GM12878 (cell line): Measurements from ENCODE around the gene AGAP1. TPM values are rescaled to one million over a fixed set of nuclear protein-coding genes. Genes with fewer than 3 reads are reported as not detected.

Source experiments
- ATAC-seq: fragments of 200-7000 bp; cut with Tn5 transposase; 3 replicates; pipeline ENCODE4 v1.9.1; 2020; ENCODE audit warnings: mild to moderate bottlenecking, moderate library complexity
- BruUV-seq: library from RNA; stranded (reverse); fragments of 400-500 nt; replicated peaks from 2 replicates; lab custom pipeline; 2021; lab: Mats Ljungman, UMichigan
- CTCF ChIA-PET: fragments of 300-600 bp; sonication (Branson Sonifier 250); formaldehyde crosslinking; extraction: SDS; loops from one replicate; lab custom pipeline; 2021; ENCODE audit warnings: inconsistent platforms; lab: Yijun Ruan, JAX
- POLR2A ChIA-PET: fragments of 350-600 bp; formaldehyde crosslinking; extraction: SDS; loops from one replicate; lab custom pipeline; 2021; ENCODE audit warnings: inconsistent platforms; lab: Charles Lee
- RAD21 ChIA-PET: fragments of 300-600 bp; sonication (Branson Sonifier 250); formaldehyde crosslinking; loops from one replicate; lab custom pipeline; 2023; ENCODE audit warnings: antibody characterized with exemption; ENCODE audit not compliant: unreplicated experiment; lab: Charles Lee
- SMC1A ChIA-PET: fragments of 300-600 bp; sonication (Branson Sonifier 250); formaldehyde crosslinking; loops from one replicate; lab custom pipeline; 2023; ENCODE audit not compliant: unreplicated experiment, uncharacterized antibody; lab: Charles Lee
- DNase-seq: peaks from one replicate; pipeline ENCODE4 v3.0.0-alpha.2; 2011; ENCODE audit warnings: low read depth, low spot score
- FAIRE-seq: peaks from 3 replicates; lab custom pipeline; 2011; peaks lifted over from hg19 to GRCh38; lab: Jason Lieb, UNC
- H2AFZ ChIP-seq: 2 replicates; pipeline ENCODE4 v1.6.0; 2011; ENCODE audit warnings: low read depth, low read length, control low read depth; ENCODE audit not compliant: control insufficient read depth
- H3K27ac ChIP-seq: 2 replicates; pipeline ENCODE4 v1.5.1; 2011; ENCODE audit warnings: control low read depth; ENCODE audit not compliant: control insufficient read depth, insufficient read depth
- H3K27me3 ChIP-seq, 2 experiments: replicated peaks in 1 of 2; 2 replicates each; pipeline versions ENCODE4 v1.6.0 to v1.6.1; 2011; ENCODE audit warnings: low read length in 1 of 2; ENCODE audit not compliant: control insufficient read depth in 2 of 2, insufficient read depth in 2 of 2
- H3K36me3 ChIP-seq, 2 experiments: 2 replicates each; pipeline ENCODE4 v1.5.1; 2011; ENCODE audit warnings: low read length in 1 of 2; ENCODE audit not compliant: control insufficient read depth in 2 of 2, insufficient read depth in 2 of 2
- H3K4me1 ChIP-seq: 2 replicates; pipeline ENCODE4 v1.6.1; 2011; ENCODE audit warnings: mild to moderate bottlenecking, low read length, moderate library complexity, mixed read lengths; ENCODE audit not compliant: control insufficient read depth, insufficient read depth
- H3K4me2 ChIP-seq: 2 replicates; pipeline ENCODE4 v1.6.0; 2011; ENCODE audit warnings: control low read depth; ENCODE audit not compliant: control insufficient read depth, insufficient read depth
- H3K4me3 ChIP-seq: fragments of 200-600 bp; sonication (generic); 2 replicates; pipeline ENCODE4 v1.5.1; 2016
- H3K79me2 ChIP-seq: 2 replicates; pipeline ENCODE4 v1.6.0; 2011; ENCODE audit warnings: low read length; ENCODE audit not compliant: control insufficient read depth, insufficient read depth
- H3K9ac ChIP-seq: 2 replicates; pipeline ENCODE4 v1.8.0; 2011; ENCODE audit warnings: low read length, control low read depth, mixed read lengths; ENCODE audit not compliant: control insufficient read depth, insufficient read depth
- H3K9me3 ChIP-seq: replicated peaks from 3 replicates; pipeline ENCODE4 v1.5.1; 2011; ENCODE audit warnings: mild to moderate bottlenecking, low read length; ENCODE audit not compliant: control insufficient read depth, insufficient read depth
- H4K20me1 ChIP-seq: 2 replicates; pipeline ENCODE4 v1.6.0; 2011; ENCODE audit not compliant: control insufficient read depth, insufficient read depth
- BCL11A ChIP-seq: IDR thresholded peaks from 2 replicates; pipeline ENCODE4 v1.6.1; 2011; ENCODE audit warnings: low read depth, low read length
- CHD1 ChIP-seq: IDR thresholded peaks from 2 replicates; pipeline ENCODE4 v1.6.1; 2012; ENCODE audit warnings: low read depth, low read length, improper control_type of control experiment
- EED ChIP-seq: sonication (generic); IDR thresholded peaks from 2 replicates; pipeline ENCODE4 v1.6.1; 2016; ENCODE audit warnings: antibody characterized with exemption, low read depth
- EP300 ChIP-seq, 2 experiments: fragments of 150-350 bp in 1 of 2; IDR thresholded peaks; 2 replicates each; pipeline ENCODE4 v1.6.1; 2011 to 2012; ENCODE audit warnings: low read depth in 2 of 2, low read length in 2 of 2, borderline replicate concordance in 1 of 2, improper control_type of control experiment in 1 of 2, inconsistent platforms in 1 of 2; ENCODE audit not compliant: control insufficient read depth in 1 of 2
- GABPA ChIP-seq: IDR thresholded peaks from 2 replicates; pipeline ENCODE4 v1.6.1; 2014; ENCODE audit warnings: antibody characterized with exemption, low read depth, mild to moderate bottlenecking, inconsistent platforms
- LARP7 ChIP-seq: fragments of 450-650 bp; IDR thresholded peaks from 2 replicates; pipeline ENCODE4 v1.6.1; 2017; ENCODE audit warnings: mild to moderate bottlenecking
- NR2C2 ChIP-seq: IDR thresholded peaks from 2 replicates; pipeline ENCODE4 v1.6.1; 2011; ENCODE audit warnings: borderline replicate concordance, low read depth; ENCODE audit not compliant: control insufficient read depth, insufficient read length
- NRF1 ChIP-seq: conservative IDR thresholded peaks from 2 replicates; pipeline ENCODE4 v1.6.1; 2011; ENCODE audit warnings: mild to moderate bottlenecking, low read depth, low read length, improper control_type of control experiment
- RBBP5 ChIP-seq: fragments of 200-600 bp; sonication (generic); conservative IDR thresholded peaks from 2 replicates; pipeline ENCODE4 v1.6.1; 2016
- SMAD1 ChIP-seq: fragments of 450-650 bp; IDR thresholded peaks from 2 replicates; pipeline ENCODE4 v1.6.1; 2018; ENCODE audit warnings: mild to moderate bottlenecking, low read depth; ENCODE audit not compliant: partially characterized antibody
- SP1 ChIP-seq: IDR thresholded peaks from one replicate; pipeline ENCODE4 v1.6.1; 2011; ENCODE audit warnings: low read depth, low read length
- SUPT20H ChIP-seq: IDR thresholded peaks from 2 replicates; pipeline ENCODE4 v1.6.1; 2011; ENCODE audit warnings: low read depth, mild to moderate bottlenecking, low read length, moderate library complexity, borderline replicate concordance; ENCODE audit not compliant: control insufficient read depth
- TAF1 ChIP-seq: IDR thresholded peaks from 2 replicates; pipeline ENCODE4 v1.6.1; 2011; ENCODE audit warnings: mild to moderate bottlenecking, low read depth, low read length, borderline replicate concordance
- WGBS: methylation state at CpG from one replicate; pipeline ENCODE4 v1.1.6; 2016; ENCODE audit warnings: low lambda C conversion rate; ENCODE audit not compliant: insufficient replicate concordance, insufficient coverage; ENCODE audit errors: missing lambda C conversion rate; 5-methylcytosine and 5-hydroxymethylcytosine counted together
- in situ Hi-C: fragments of 300-500 bp; cut with MboI; formaldehyde crosslinking; loops from 9 replicates; pipeline ENCODE4 v1.14.3; 2018; ENCODE audit warnings: mixed read lengths
- intact Hi-C: fragments of 100-400 bp; cut with micrococcal nuclease; formaldehyde crosslinking; loops from one replicate; pipeline ENCODE4 v1.14.2; 2022; ENCODE audit not compliant: unreplicated experiment
- polyA plus RNA-seq, 11 experiments: library from polyadenylated mRNA; depleted of rRNA in 4 of 11; unstranded in 6 of 11; stranded (reverse) in 5 of 11; fragments of >200 nt; fragmentation: Nextera tagmentation in 4 of 11; fragmentation: Illumina TruSeq in 1 of 11; extraction: Ambion mirVana in 4 of 11; extraction: Trizol in 1 of 11; gene quantifications; 1 replicate in 1 of 11; 2 replicates in 10 of 11; pipeline versions ENCODE4 v1.2.1 to v1.2.3, GENCODE V29; 2011 to 2016; ENCODE audit warnings: inconsistent platforms in 2 of 11, missing spikeins in 2 of 11, low read depth in 1 of 11
- total RNA-seq, 4 experiments: library from RNA; depleted of rRNA in 3 of 4; stranded (reverse); fragments of >200 nt in 3 of 4; fragmentation: Illumina TruSeq in 1 of 4; extraction: Trizol in 1 of 4; gene quantifications; 2 replicates each; pipeline versions ENCODE4 v1.2.1 to v1.2.3, GENCODE V29; 2013 to 2021
- TF ChIP-seq, protein P1 (sequence below): fragments of 450-650 bp; IDR thresholded peaks from 2 replicates; pipeline ENCODE4 v1.6.1; 2017; ENCODE audit warnings: mild to moderate bottlenecking, low read depth, inconsistent platforms; ENCODE audit not compliant: poor library complexity, severe bottlenecking
- TF ChIP-seq, protein P2 (sequence below): fragments of 150-350 bp; IDR thresholded peaks from 2 replicates; pipeline ENCODE4 v1.6.1; 2014; ENCODE audit warnings: mild to moderate bottlenecking, low read depth, low read length

The AGAP1 gene
- total and polyA plus RNA-seq, 10 of the 15 experiments (the other 5 are each of a cell fraction or from before 2014, with no cell fraction given), result 0.05 to 0.15 (median 0.06) TPM; not detected in 7

DNA sequence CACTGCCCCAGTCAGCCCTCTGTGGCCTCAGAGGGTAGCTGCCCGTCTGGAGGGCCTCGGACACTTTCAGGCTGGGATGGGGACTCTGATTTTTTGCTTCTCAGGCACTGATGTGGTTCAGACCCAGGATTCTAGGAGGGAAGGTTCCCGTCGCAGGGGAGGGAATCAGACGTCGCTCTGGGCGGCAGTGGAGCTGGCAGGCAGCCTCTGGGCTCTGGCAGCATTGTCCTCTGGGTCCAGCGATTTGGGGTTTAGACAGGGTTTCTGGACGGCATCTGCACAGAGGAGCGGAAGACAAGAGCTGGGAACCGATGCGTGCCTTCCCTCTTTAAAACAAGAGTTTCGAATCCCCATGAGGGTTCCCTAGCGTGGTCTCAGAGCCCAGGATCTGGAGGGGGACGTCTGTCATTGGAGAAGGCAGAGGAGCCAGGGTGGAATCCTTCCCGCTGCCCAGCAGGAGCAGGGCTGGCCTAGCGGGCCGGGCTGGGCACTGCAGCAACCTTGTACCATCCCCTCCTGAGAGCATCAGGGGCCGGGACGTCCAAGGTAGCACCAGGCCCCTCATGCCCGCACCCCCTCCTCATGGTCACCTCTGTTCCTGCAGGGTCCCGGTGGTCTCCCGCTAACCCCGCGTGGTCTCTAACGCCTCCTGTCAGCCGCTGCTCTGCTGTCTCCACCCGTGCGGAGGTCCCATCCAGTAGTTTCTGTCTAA is 246.0 kb downstream of the AGAP1 start (continued):
- TF ChIP-seq, protein P1, sequence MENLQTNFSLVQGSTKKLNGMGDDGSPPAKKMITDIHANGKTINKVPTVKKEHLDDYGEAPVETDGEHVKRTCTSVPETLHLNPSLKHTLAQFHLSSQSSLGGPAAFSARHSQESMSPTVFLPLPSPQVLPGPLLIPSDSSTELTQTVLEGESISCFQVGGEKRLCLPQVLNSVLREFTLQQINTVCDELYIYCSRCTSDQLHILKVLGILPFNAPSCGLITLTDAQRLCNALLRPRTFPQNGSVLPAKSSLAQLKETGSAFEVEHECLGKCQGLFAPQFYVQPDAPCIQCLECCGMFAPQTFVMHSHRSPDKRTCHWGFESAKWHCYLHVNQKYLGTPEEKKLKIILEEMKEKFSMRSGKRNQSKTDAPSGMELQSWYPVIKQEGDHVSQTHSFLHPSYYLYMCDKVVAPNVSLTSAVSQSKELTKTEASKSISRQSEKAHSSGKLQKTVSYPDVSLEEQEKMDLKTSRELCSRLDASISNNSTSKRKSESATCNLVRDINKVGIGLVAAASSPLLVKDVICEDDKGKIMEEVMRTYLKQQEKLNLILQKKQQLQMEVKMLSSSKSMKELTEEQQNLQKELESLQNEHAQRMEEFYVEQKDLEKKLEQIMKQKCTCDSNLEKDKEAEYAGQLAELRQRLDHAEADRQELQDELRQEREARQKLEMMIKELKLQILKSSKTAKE, result no peak
- TF ChIP-seq BCL11A (no peak), SP1 (no peak), SMAD1 (no peak)

DNA sequence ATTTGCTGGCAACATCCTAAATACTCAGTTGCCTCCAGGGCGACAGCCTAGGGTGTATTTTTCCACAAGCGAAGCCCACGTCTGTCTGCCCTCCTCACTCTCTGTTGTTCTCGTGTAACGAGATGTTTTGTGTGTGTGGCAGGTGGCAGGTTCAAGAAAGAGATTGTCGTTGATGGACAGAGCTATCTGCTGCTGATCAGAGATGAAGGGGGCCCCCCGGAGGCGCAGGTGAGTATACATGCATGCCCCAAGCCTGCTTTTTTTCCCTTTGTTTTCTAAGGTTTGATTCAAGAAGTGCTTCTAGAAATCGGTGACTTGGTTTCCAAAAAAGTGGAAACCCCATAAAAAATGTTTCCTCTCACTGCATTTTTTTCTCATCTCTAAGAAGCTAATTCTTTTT is 247.0 kb downstream of the AGAP1 start:
- H4K20me1 ChIP-seq, result no peaks in the 10 kb centered on the region
- POLR2A ChIA-PET, result no interaction called here
- RAD21 ChIA-PET, result no interaction called here
- no peak overlapping the region for H2AFZ ChIP-seq
- H3K36me3 ChIP-seq, result no peaks in the 10 kb centered on the region
- no peaks in the 10 kb centered on the region for H3K4me1 ChIP-seq
- H3K4me3 ChIP-seq, result no peak overlapping the region
- TF ChIP-seq LARP7 (no peak), EED (no peak), CHD1 (no peak), SUPT20H (no peak), EP300 (IDR thresholded peaks at IDR 0.05; ENCODE audit: borderline replicate concordance in 1 of 2, control insufficient read depth in 1 of 2, low read depth in 2 of 2, low read length in 2 of 2) (no peak), GABPA (no peak), RBBP5 (no peak), NRF1 (no peak), BCL11A (no peak), TAF1 (no peak), NR2C2 (no peak)
- TF ChIP-seq, protein P2, sequence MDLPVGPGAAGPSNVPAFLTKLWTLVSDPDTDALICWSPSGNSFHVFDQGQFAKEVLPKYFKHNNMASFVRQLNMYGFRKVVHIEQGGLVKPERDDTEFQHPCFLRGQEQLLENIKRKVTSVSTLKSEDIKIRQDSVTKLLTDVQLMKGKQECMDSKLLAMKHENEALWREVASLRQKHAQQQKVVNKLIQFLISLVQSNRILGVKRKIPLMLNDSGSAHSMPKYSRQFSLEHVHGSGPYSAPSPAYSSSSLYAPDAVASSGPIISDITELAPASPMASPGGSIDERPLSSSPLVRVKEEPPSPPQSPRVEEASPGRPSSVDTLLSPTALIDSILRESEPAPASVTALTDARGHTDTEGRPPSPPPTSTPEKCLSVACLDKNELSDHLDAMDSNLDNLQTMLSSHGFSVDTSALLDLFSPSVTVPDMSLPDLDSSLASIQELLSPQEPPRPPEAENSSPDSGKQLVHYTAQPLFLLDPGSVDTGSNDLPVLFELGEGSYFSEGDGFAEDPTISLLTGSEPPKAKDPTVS, result no peak
- intact Hi-C loops, result no loop called here
- WGBS, result 37% methylated on average over 9 of the region's 9 CpGs
- DNase-seq (no peak), FAIRE-seq (no peak), ATAC-seq (no peak)
- no peak overlapping the region for H3K4me2 ChIP-seq
- SMC1A ChIA-PET, result no interaction called here
- no peaks in the 10 kb centered on the region for H3K79me2 ChIP-seq
- no peak overlapping the region for H3K9ac ChIP-seq
- H3K27me3 ChIP-seq, result no peaks in the 10 kb centered on the region
- no peaks in the 10 kb centered on the region for H3K9me3 ChIP-seq
- CTCF ChIA-PET, result no interaction called here
- in situ Hi-C loops, result loop anchor here (10.0 kb wide), 2 partner anchors 606 to 1186 kb away; no protein-coding TSS in a partner anchor
- H3K27ac ChIP-seq, result no peak overlapping the region
- no TSS peak for BruUV-seq
